DND-41 (cell line): ENCODE data around the gene SEMA4A.
A peak's percentile ranks its signal among the peaks of the same experiment; 100 is the strongest.

Experiments used
- ATAC-seq: fragments of 200-7000 bp; cut with Tn5 transposase; 3 replicates; pipeline ENCODE4 v1.9.1; 2021; ENCODE audit warnings: low read depth; ENCODE audit not compliant: insufficient read depth
- DNase-seq: peaks from one replicate; pipeline ENCODE4 v3.0.0-alpha.2; 2020
- H2AFZ ChIP-seq: 2 replicates; pipeline ENCODE4 v1.6.0; 2012; ENCODE audit warnings: low read depth, low read length
- H3K27ac ChIP-seq: 2 replicates; pipeline ENCODE4 v1.5.1; 2012; ENCODE audit warnings: low read length, inconsistent platforms
- H3K27me3 ChIP-seq: fragments of 200-600 bp; sonication (generic); 2 replicates; pipeline ENCODE4 v1.6.0; 2012; ENCODE audit warnings: low read length, mild to moderate bottlenecking, inconsistent platforms; ENCODE audit not compliant: insufficient read depth, poor library complexity
- H3K36me3 ChIP-seq: 2 replicates; pipeline ENCODE4 v1.5.1; 2012; ENCODE audit warnings: low read length, inconsistent platforms; ENCODE audit not compliant: insufficient read depth
- H3K4me1 ChIP-seq: 2 replicates; pipeline ENCODE4 v1.5.1; 2012; ENCODE audit warnings: mild to moderate bottlenecking, low read length; ENCODE audit not compliant: insufficient read depth
- H3K4me2 ChIP-seq: 2 replicates; pipeline ENCODE4 v1.6.0; 2012; ENCODE audit warnings: mild to moderate bottlenecking, moderate library complexity, low read length, inconsistent platforms; ENCODE audit not compliant: insufficient read depth
- H3K4me3 ChIP-seq, 2 experiments: fragments of 200-600 bp in 1 of 2; shearing (Covaris generic) in 1 of 2; 2 replicates each; pipeline ENCODE4 v1.5.1; 2012 to 2016; ENCODE audit warnings: inconsistent platforms in 2 of 2, low read length in 2 of 2, mild to moderate bottlenecking in 2 of 2, low read depth in 1 of 2, moderate library complexity in 1 of 2
- H3K79me2 ChIP-seq: 2 replicates; pipeline ENCODE4 v1.6.0; 2012; ENCODE audit warnings: low read length, inconsistent platforms; ENCODE audit not compliant: insufficient read depth
- H3K9ac ChIP-seq: 2 replicates; pipeline ENCODE4 v1.6.0; 2012; ENCODE audit warnings: low read depth, mild to moderate bottlenecking, inconsistent platforms, low read length, moderate library complexity
- H3K9me3 ChIP-seq: 2 replicates; pipeline ENCODE4 v1.5.1; 2012; ENCODE audit warnings: low read length, moderate library complexity, mild to moderate bottlenecking, inconsistent platforms; ENCODE audit not compliant: insufficient read depth, severe bottlenecking
- H4K20me1 ChIP-seq: 2 replicates; pipeline ENCODE4 v1.6.0; 2012; ENCODE audit warnings: low read length; ENCODE audit not compliant: insufficient read depth
- CTCF ChIP-seq: IDR thresholded peaks from 2 replicates; pipeline ENCODE4 v1.5.1; 2012; ENCODE audit warnings: borderline replicate concordance, low read length, moderate library complexity, mild to moderate bottlenecking; ENCODE audit not compliant: poor library complexity, severe bottlenecking; ENCODE audit errors: extremely low read depth
- EZH2 ChIP-seq: IDR thresholded peaks from 3 replicates; pipeline ENCODE4 v1.6.1; 2012; ENCODE audit warnings: borderline replicate concordance, low read depth, mild to moderate bottlenecking, moderate library complexity, low read length, inconsistent platforms; ENCODE audit not compliant: severe bottlenecking

Gene SEMA4A

GRCh38 chr1:156212130-156212529, 58.7 kb downstream of the SEMA4A start:
- Histone ChIP-seq H3K4me1 (peaks cover 23% of the 10 kb centered on the region), H3K27me3 (no peaks in the 10 kb centered on the region), H3K36me3 (peaks cover 49% of the 10 kb centered on the region), H3K79me2 (peaks cover 30% of the 10 kb centered on the region), H4K20me1 (no peaks in the 10 kb centered on the region), H3K4me2 (peak overlapping the region; percentile 88), H3K9ac (peak overlapping the region; percentile 78), H2AFZ (peak overlapping the region; percentile 69), H3K9me3 (no peaks in the 10 kb centered on the region), H3K27ac (peak overlapping the region; percentile 99), H3K4me3 (peak overlapping the region; percentile 59 to 75; a peak in 3 of 4 replicates)
- ATAC-seq (no peak), DNase-seq (no peak)
- TF ChIP-seq EZH2: no peak
- TF ChIP-seq CTCF: no peak

GRCh38 chr1:156212833-156213643, 59.7 kb downstream of the SEMA4A start, which contains the start of gene PMF1:
Gene PMF1 (plus strand): TSS chr1:156213007. CDS start chr1:156213016, 9 bp downstream.
- peaks cover 42% of the 10 kb centered on the region for H3K36me3 ChIP-seq
- H3K27ac ChIP-seq: peak within 1 kb of the TSS; percentile 99
- peak within 1 kb of the TSS; percentile 59 to 75 for H3K4me3 ChIP-seq
- DNase-seq (peak; percentile 97), ATAC-seq (peak; percentile 97)
- no peaks in the 10 kb centered on the region; the same call in 1 of the 2 replicates for H4K20me1 ChIP-seq
- H3K27me3 ChIP-seq: no peaks in the 10 kb centered on the region
- peak within 1 kb of the TSS; percentile 94 for H2AFZ ChIP-seq
- peaks cover 35% of the 10 kb centered on the region for H3K79me2 ChIP-seq
- H3K4me2 ChIP-seq: peak within 1 kb of the TSS; percentile 88
- no peak for TF ChIP-seq EZH2
- no peak for TF ChIP-seq CTCF
- no peaks in the 10 kb centered on the region for H3K9me3 ChIP-seq
- peak within 1 kb of the TSS; percentile 78 for H3K9ac ChIP-seq
- peaks cover 23% of the 10 kb centered on the region for H3K4me1 ChIP-seq

GRCh38 chr1:156213644-156213966, 60.2 kb downstream of the SEMA4A start:
- no peak for TF ChIP-seq EZH2
- TF ChIP-seq CTCF: no peak
- no peak for ATAC-seq

More at GRCh38 chr1:156213644-156213966, 60.2 kb downstream of the SEMA4A start:
- peak overlapping the region; percentile 99 for H3K27ac ChIP-seq
- no peaks in the 10 kb centered on the region for H3K9me3 ChIP-seq
- peak overlapping the region; percentile 78 for H3K9ac ChIP-seq
- DNase-seq: no peak
- H3K4me2 ChIP-seq: peak overlapping the region; percentile 88
- H3K4me1 ChIP-seq: peaks cover 23% of the 10 kb centered on the region
- peak overlapping the region; percentile 59 to 75 for H3K4me3 ChIP-seq
- H2AFZ ChIP-seq: peak overlapping the region; percentile 94
- H3K27me3 ChIP-seq: no peaks in the 10 kb centered on the region
- H3K36me3 ChIP-seq: peaks cover 38% of the 10 kb centered on the region
- no peaks in the 10 kb centered on the region; the same call in 1 of the 2 replicates for H4K20me1 ChIP-seq
- H3K79me2 ChIP-seq: peaks cover 39% of the 10 kb centered on the region
